ENCODE measurements around the gene FRMPD1.

FRMPD1 gene

DNA sequence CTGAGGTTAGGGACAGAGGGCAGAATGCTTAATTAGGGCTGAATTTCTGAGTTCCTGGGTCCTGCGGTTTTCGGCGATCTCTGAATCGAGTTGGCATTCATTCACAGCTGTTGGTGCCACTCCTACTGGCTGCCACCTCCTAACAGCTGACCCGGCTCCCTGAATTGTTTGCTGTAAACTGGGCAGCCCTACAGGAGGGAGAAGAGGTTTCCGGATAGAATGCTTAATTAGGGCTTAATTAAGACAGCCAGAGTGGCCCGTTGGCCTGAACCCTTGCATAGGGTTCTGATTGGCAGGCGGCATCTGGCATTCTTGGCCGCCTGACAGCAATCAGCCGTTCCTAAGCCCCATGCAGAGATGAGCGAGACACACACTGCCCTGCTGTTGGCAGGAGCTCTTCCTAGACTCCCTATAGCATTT is 25.7 kb downstream of the FRMPD1 start:
- no peak for DNase-seq (ENCODE audit: low read depth in 2 of 2, low spot score in 1 of 2)

DNA sequence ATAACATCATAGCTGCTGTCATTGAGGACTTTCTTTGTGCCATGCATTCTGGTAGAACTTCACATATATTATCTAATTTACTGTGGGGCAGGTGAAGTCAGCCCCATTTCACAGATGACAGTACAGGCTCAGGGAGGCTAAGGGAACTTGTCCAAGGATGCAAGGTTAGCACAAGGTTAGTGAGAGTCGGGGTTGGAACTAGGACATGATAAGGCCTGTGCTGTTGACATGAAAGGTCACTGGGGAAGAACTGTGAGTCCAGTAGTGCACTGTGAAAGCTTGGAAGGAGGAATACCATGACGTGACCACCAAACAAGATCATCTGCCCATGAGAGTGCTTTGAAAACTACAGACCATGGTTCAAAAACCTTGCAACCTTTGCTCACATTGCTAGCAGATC is 26.7 kb downstream of the FRMPD1 start:
- no peak for DNase-seq (ENCODE audit: low read depth in 2 of 2, low spot score in 1 of 2)

GRCh38 chr9:37678789-37679273 is 28.1 kb downstream of the FRMPD1 start:
- no peak for DNase-seq (ENCODE audit: low read depth in 2 of 2, low spot score in 1 of 2)

- no peak for DNase-seq (ENCODE audit: low read depth in 2 of 2, low spot score in 1 of 2)
Measured at GRCh38 chr9:37679649-37680402, 29.1 kb downstream of the FRMPD1 start.

- no peak for DNase-seq (ENCODE audit: low read depth in 2 of 2, low spot score in 1 of 2)
Measured at GRCh38 chr9:37682951-37683350, 32.2 kb downstream of the FRMPD1 start.

DNA sequence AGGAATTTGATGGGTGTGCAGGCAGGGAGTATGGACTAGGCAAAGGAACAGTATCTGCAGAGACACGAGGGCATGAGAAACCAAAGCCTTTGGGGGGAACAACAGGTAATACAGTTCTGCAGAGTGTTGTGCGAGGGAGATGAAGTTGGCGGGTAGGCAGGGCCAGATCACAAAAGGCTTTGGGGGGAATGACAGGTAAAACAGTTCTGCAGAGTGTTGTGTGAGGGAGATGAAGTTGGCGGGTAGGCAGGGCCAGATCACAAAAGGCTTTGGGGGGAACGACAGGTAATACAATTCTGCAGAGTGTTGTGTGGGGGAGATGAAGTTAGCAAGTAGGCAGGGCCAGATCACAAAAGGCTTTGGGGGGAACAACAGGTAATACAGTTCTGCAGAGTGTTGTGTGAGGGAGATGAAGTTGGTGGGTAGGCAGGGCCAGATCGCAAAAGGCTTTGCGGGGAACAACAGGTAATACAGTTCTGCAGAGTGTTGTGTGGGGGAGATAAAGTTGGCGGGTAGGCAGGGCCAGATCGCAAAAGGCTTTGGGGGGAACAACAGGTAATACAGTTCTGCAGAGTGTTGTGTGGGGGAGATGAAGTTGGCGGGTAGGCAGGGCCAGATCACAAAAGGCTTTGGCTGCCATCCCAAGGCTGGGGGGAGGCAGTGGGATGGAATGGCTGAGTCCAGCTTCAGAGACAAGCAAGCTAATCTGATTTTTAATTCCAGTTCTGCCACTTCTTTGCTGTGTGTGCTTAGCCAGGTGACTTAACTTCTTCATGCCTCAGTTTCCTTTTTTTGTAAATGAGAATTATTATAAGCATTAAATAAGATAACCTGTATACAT is 33.0 kb downstream of the FRMPD1 start:
- no peak for DNase-seq (ENCODE audit: low read depth in 2 of 2, low spot score in 1 of 2)

DNA sequence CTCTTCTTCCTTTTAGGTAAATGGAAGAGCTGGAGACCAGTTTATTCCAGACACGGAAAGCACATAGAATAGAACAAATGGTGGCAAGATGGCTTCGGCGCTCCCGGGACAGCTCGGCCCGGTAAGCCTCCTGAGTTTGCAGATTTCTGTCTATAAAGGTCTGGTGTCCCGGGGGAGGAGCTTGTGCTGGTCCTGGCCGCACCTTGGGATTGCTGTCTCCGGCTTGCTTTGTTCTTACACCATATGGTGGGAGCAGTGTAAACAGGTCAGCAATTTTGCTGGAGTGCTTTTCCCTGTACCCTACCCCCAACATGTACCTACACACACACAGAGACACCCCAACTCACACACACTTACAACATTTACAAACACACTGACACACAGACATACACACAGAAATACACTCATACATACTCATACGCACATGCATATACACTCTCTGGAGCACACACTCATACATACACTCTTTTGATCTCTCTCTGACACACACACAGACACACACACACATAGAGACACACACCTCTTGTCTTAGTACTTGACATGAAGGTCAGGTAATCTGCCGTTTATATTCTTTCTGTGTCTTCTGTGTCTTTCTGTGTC is 42.0 kb downstream of the FRMPD1 start:
- no peak for DNase-seq (ENCODE audit: low read depth in 2 of 2, low spot score in 1 of 2)

DNA sequence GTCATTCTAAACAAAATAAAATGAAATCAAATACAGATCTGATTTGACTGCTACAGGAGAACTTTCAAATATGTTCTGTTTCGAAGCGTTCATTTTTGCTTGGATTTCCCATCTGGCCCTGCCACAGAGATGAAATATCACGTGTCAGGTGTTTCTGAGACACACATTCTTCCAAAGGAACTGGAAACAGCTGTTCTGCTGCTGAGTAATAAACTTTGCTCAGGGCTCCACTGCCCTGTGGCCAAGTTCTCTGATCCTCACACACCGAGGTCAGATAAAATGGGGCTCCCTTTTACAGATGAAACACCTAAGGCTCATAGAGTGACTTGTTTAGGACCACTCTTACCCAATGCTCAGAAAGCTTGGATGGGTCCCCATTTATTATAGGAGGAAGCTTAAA is 42.5 kb downstream of the FRMPD1 start:
- no peak for DNase-seq (ENCODE audit: low read depth in 2 of 2, low spot score in 1 of 2)

GRCh38 chr9:37694355-37694754 is 43.6 kb downstream of the FRMPD1 start:
- no peak for DNase-seq (ENCODE audit: low read depth in 2 of 2, low spot score in 1 of 2)

- no peak for DNase-seq (ENCODE audit: low read depth in 2 of 2, low spot score in 1 of 2)
Measured at GRCh38 chr9:37696528-37696927, 45.8 kb downstream of the FRMPD1 start.

DNA sequence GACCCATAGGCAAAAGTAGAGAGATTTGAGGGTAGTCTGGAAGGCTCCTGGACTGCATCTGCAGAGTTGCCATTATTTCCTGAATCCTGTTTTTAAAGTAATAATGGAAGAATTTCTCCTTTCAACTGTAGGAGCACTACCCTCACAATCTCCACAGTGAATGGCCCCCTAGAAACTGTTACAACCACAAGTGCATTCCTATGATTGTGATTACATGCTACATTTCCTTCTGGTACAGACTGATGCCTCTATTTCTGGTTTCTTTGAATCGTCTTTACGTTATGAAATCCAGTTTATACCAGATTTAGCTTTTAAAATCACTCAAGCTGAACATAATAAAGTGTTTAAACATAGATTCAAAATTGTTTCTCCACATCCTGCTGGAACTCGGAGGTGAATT is 49.4 kb downstream of the FRMPD1 start:
- no peak for DNase-seq (ENCODE audit: low read depth in 2 of 2, low spot score in 1 of 2)

DNA sequence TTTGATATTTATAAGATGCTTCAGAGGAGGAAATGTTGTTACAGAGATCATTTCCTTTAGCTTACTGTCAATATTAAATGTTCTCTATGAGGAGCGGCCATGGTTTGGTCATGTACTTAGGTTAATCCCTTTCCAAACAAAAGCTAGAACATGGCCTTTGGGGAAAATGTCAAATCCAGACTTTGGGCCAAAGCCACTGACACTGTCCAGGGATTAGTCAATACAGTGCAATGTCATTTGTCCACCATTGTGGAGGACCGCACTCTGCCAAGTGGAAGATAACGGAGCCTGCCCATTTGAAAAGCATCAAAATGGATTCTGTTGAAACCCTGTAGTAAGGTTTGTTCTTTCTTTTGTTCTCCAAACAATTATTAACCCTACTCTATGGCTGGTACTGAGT is 50.1 kb downstream of the FRMPD1 start:
- DNase-seq (ENCODE audit: low read depth in 2 of 2, low spot score in 1 of 2): no peak

DNA sequence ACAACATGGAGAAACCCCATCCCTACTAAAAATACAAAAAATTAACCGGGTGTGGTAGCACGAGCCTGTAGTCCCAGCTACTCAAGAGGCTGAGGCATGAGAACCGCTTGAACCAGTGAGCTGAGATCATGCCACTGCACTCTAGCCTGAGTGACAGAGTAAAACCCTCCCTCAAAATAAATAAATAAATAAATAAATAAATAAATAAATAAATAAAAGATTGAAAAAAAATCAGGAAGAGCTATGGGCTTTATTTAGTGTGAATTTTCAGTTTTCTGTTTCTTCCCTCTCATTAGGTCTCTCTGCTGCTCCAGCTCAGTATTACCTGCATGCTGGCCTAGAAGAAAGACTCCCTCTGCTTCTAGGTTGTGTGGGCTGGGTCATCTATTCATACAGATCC is 55.0 kb downstream of the FRMPD1 start:
- DNase-seq (ENCODE audit: low read depth in 2 of 2, low spot score in 1 of 2): no peak

GRCh38 chr9:37706290-37706689 is 55.5 kb downstream of the FRMPD1 start:
- no peak for DNase-seq (ENCODE audit: low read depth in 2 of 2, low spot score in 1 of 2)

- no peak for DNase-seq (ENCODE audit: low read depth in 2 of 2, low spot score in 1 of 2)
Measured at GRCh38 chr9:37707748-37708147, 57.0 kb downstream of the FRMPD1 start.

- no peak for DNase-seq (ENCODE audit: low read depth in 2 of 2, low spot score in 1 of 2)
Measured at GRCh38 chr9:37710046-37710445, 59.3 kb downstream of the FRMPD1 start.

DNA sequence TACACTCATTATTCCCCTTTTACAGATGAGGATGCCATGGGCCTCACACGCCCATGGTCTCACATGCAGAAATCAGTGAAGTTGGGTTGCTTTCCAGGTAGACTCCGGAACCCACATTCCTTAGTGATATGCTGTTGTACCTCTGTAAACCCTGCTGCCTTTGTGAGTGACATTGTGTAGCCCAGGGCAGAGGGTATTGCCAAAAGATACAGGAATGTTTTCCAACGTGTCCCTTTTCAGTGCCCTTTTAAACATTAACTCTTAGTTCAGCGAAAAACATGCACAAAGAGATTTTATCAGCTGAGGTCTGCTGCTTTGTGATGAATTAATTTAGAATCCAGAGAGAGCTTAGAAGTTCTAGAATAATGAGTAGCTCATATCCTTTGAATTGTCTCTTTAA is 64.5 kb downstream of the FRMPD1 start:
- DNase-seq (ENCODE audit: low read depth in 2 of 2, low spot score in 1 of 2): no peak

DNA sequence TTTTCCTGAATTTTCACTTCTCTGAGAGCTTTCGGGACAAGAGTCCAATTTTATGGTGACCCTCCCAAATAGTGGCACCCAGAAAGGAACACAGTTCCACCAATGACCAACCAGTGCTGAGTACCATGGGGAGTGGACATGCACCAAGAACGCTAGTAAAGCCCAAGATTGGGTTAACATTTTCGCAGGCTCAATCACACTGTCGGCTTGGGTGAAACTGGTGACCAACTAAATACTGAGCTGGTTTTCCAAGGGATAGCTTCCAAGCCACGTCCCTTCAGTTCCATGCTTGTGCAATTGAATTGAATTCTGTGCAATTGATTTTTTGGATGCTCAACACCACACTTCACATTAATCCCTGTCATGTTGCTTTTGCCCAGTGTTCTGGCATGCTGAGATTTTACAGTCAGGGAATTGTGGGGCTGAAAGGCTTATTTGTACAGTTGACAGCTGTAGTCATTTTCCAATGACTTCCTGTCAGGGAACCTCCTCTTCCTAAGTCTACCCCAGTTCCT is 65.3 kb downstream of the FRMPD1 start:
- DNase-seq (ENCODE audit: low read depth in 2 of 2, low spot score in 1 of 2): no peak

- no peak for DNase-seq (ENCODE audit: low read depth in 2 of 2, low spot score in 1 of 2)
Measured at GRCh38 chr9:37719526-37719925, 68.8 kb downstream of the FRMPD1 start.

DNA sequence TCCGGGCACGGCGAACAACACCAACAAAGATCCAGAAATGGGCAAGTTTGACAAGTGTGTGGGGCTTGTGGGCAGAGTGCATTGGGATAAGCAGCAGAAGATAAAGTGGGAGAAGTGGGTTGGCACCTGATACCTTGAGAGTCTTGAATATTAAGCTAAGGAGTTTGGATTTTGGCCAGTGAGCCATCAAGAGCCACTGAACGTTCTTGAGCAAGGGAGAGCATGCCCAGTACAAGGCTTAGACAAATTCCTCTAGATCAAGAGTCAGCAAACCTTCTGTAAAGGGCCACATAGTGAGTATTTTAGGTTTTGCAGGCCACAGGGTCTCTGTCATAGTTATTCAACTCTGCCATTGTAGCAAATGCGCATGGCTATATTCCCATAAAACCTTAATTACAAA is 76.3 kb downstream of the FRMPD1 start:
- DNase-seq (ENCODE audit: low read depth in 2 of 2, low spot score in 1 of 2): no peak

DNA sequence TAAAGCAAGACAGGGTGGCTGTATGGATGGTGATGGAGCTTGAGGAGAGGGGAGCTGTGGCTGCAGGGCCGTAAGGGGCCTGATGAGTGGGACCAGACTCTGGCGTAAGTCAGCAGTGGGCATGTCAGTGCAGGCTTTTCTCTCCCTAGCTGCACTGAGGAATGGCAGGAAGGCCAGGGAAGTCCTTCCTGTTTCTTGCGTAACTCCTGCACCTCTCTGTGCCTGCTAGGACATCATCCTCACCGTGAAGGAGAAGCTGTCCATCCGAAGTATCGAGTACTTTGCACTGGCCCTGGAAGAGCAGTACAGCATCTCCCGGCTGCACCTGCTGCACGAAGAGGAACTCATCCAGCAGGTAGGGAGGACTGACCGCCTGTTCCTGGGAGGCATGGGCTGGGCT is 78.7 kb downstream of the FRMPD1 start:
- no peak for DNase-seq (ENCODE audit: low read depth in 2 of 2, low spot score in 1 of 2)

- no peak for DNase-seq (ENCODE audit: low read depth in 2 of 2, low spot score in 1 of 2)
Measured at GRCh38 chr9:37730256-37730655, 79.5 kb downstream of the FRMPD1 start.
